Measurements from ENCODE around the gene SIL1. TPM values are rescaled to one million over a fixed set of nuclear protein-coding genes. Genes with fewer than 3 reads are reported as not detected.

The SIL1 gene
- total and polyA plus RNA-seq, 2 of the 13 experiments (the other 11 are each of a cell fraction or from before 2014, with no cell fraction given) = 26.0 to 30.0 TPM

- TF ChIP-seq ZSCAN30 (CRISPR knock-in tag; IDR thresholded peaks at IDR 0.05) (no peak), GATAD1 (CRISPR knock-in tag; IDR thresholded peaks at IDR 0.05) (no peak), PHF21A (CRISPR knock-in tag; IDR thresholded peaks at IDR 0.05) (no peak), RXRA (CRISPR knock-in tag; IDR thresholded peaks at IDR 0.05) (peak; percentile 48; the same call in 1 of the 2 replicates), GFI1 (CRISPR knock-in tag; IDR thresholded peaks at IDR 0.05; ENCODE audit: borderline replicate concordance) (no peak), PRDM10 (CRISPR knock-in tag; IDR thresholded peaks at IDR 0.05; ENCODE audit: low read depth) (no peak), STAG1 (CRISPR knock-in tag; IDR thresholded peaks at IDR 0.05) (no peak), ZNF292 (CRISPR knock-in tag; IDR thresholded peaks at IDR 0.05; ENCODE audit: borderline replicate concordance, low read depth) (no peak; the same call in 1 of the 2 replicates), THRA (CRISPR knock-in tag; IDR thresholded peaks at IDR 0.05; ENCODE audit: borderline replicate concordance) (peak; percentile 33; the same call in 1 of the 2 replicates), ELK4 (CRISPR knock-in tag; IDR thresholded peaks at IDR 0.05; ENCODE audit: borderline replicate concordance) (no peak), PLRG1 (conservative IDR thresholded peaks at IDR 0.05) (no peak), ZNF354B (CRISPR knock-in tag; IDR thresholded peaks at IDR 0.05) (no peak), TSC22D2 (CRISPR knock-in tag; IDR thresholded peaks at IDR 0.05; ENCODE audit: borderline replicate concordance) (no peak; the same call in 1 of the 2 replicates), CSRNP2 (CRISPR knock-in tag; conservative IDR thresholded peaks at IDR 0.05; ENCODE audit: low read depth) (no peak), MZF1 (CRISPR knock-in tag; IDR thresholded peaks at IDR 0.05; ENCODE audit: borderline replicate concordance) (no peak), ZZZ3 (CRISPR knock-in tag; IDR thresholded peaks at IDR 0.05; ENCODE audit: borderline replicate concordance) (no peak), ZBTB1 (CRISPR knock-in tag; IDR thresholded peaks at IDR 0.05; ENCODE audit: borderline replicate concordance) (no peak), ZNF781 (CRISPR knock-in tag; IDR thresholded peaks at IDR 0.05; ENCODE audit: borderline replicate concordance, not compliant biosample characterization) (no peak), ATRX (CRISPR knock-in tag; IDR thresholded peaks at IDR 0.05; ENCODE audit: borderline replicate concordance) (no peak), TEAD3 (CRISPR knock-in tag; optimal IDR thresholded peaks at IDR 0.05; ENCODE audit: borderline replicate concordance) (peak; percentile 56)
Measured at GRCh38 chr5:138963763-138964371, 234.3 kb downstream of the SIL1 start (continued).
